Left ventricle myocardium superior (tissue), 1 donor: ENCODE data around the gene FAM20B. TPM values are rescaled to one million over a fixed set of nuclear protein-coding genes. Genes with fewer than 3 reads are reported as not detected.

Source experiments
- ATAC-seq: fragments of 200-7000 bp; cut with Tn5 transposase; one replicate; pipeline ENCODE4 v1.9.1; 2020; ENCODE audit warnings: mild to moderate bottlenecking, moderate library complexity
- DNase-seq: peaks from one replicate; pipeline ENCODE4 v3.0.0-alpha.2; 2020
- intact Hi-C: fragments of 100-400 bp; cut with micrococcal nuclease; formaldehyde crosslinking; loops from one replicate; pipeline ENCODE4 v1.11.0; 2022
- total RNA-seq: library from RNA; stranded (reverse); fragmentation: NEBNext Ultra II Directional; extraction: Animal tissue kit (Norgen Biotek cat#: 25700); gene quantifications from one replicate; pipeline ENCODE4 v1.2.1, GENCODE V29; 2021
- donor health status: DM: no; HTN: yes; CAD: no; lungs with severe emphysema.

FAM20B gene
- total RNA-seq, 1 donor from 2014 or later, result 54.5 TPM

DNA sequence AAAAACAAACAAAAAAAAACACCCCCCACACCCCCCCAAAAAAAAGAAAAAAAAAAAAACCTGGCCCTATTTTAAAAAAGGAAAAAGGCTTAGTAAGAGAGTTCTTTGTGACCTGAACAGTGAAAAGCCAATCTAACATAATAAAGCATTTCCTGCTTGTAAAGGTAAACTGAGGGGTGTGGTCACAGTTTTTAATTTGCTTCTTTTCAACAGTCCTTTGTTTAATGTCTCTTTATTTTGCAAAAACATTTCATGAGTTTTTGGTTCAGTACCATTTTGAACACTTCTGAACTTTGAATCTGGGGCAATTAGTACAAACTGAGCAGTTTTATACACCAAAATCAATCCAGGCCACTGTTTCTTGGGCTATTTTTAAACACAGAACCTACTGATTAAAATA lies 93.8 kb downstream of the FAM20B start:
- DNase-seq, result no peak
- intact Hi-C loops, result no loop called here
- no peak for ATAC-seq

DNA sequence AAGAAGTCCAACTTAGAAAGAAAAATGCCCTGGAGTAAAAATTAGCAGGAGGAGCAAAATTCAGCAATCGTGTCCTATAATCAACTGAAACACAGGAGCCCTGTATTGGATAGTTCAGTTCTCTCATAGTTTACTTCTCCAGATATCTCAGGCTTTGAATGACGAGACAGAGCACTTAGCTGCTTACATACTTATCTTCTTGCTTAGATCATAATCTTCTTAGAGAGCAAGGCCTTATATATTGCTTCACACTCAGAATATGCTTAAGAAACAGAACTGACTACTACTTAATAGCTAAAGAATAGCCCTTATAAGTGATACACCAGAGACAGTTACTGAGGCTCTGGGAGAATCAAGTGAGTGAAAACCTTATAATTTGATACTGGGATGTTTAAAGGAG lies 95.0 kb downstream of the FAM20B start:
- intact Hi-C loops, result no loop called here
- DNase-seq (no peak), ATAC-seq (no peak)

GRCh38 chr1:179121159-179121938 lies 95.7 kb downstream of the FAM20B start:
- ATAC-seq, result peak; percentile 26

GRCh38 chr1:179124873-179125272 lies 99.2 kb downstream of the FAM20B start:
- intact Hi-C loops, result no loop called here
- DNase-seq (no peak), ATAC-seq (no peak)

More at GRCh38 chr1:179121159-179121938, 95.7 kb downstream of the FAM20B start:
- no peak for DNase-seq
- intact Hi-C loops, result no loop called here

Other genes starting within 250 kb of the FAM20B start
- gene ANGPTL1, start 154.8 kb upstream of the FAM20B start, total RNA-seq, result 6.6 TPM
- 8.7 TPM for gene TOR3A, start 56.2 kb downstream of the FAM20B start, total RNA-seq
- 8.4 TPM for gene ABL2, start 203.8 kb downstream of the FAM20B start, total RNA-seq